Keratinocyte (primary cell): ENCODE measurements around the gene TMEM54. TPM values are rescaled to one million over a fixed set of nuclear protein-coding genes. Genes with fewer than 3 reads are reported as not detected.

Experiments
- DNase-seq: peaks from one replicate; pipeline ENCODE4 v3.0.0-alpha.2; 2011; ENCODE audit warnings: low read depth, missing footprints, low spot score
- FAIRE-seq: peaks from 2 replicates; lab custom pipeline; 2011; peaks lifted over from hg19 to GRCh38; lab: Jason Lieb, UNC
- H2AFZ ChIP-seq: 2 replicates; pipeline ENCODE4 v1.6.0; 2012; ENCODE audit warnings: low read length, control low read depth, inconsistent platforms; ENCODE audit not compliant: control insufficient read depth
- H3K27ac ChIP-seq: 2 replicates; pipeline ENCODE4 v1.5.1; 2011; ENCODE audit warnings: low read length; ENCODE audit not compliant: control insufficient read depth, insufficient read depth
- H3K27me3 ChIP-seq: 3 replicates; pipeline ENCODE4 v1.6.0; 2011; ENCODE audit warnings: low read length; ENCODE audit not compliant: control insufficient read depth, insufficient read depth; ENCODE audit errors: extremely low read depth
- H3K36me3 ChIP-seq, 2 experiments: 2 replicates in 1 of 2; 3 replicates in 1 of 2; pipeline ENCODE4 v1.5.1; 2011; ENCODE audit warnings: low read length in 2 of 2, mild to moderate bottlenecking in 1 of 2; ENCODE audit not compliant: control insufficient read depth in 2 of 2, insufficient read depth in 2 of 2; ENCODE audit errors: extremely low read depth in 1 of 2
- H3K4me1 ChIP-seq: 3 replicates; pipeline ENCODE4 v1.5.1; 2011; ENCODE audit warnings: low read length; ENCODE audit not compliant: control insufficient read depth, insufficient read depth; ENCODE audit errors: extremely low read depth
- H3K4me2 ChIP-seq: 3 replicates; pipeline ENCODE4 v1.6.0; 2011; ENCODE audit warnings: low read depth, low read length; ENCODE audit not compliant: control insufficient read depth, insufficient read depth; ENCODE audit errors: extremely low read depth
- H3K4me3 ChIP-seq, 3 experiments: fragments of 200-600 bp in 1 of 3; sonication (generic) in 1 of 3; 2 replicates in 2 of 3; 3 replicates in 1 of 3; pipeline ENCODE4 v1.5.1; 2011 to 2016; ENCODE audit warnings: low read length in 3 of 3, mild to moderate bottlenecking in 3 of 3, control low read depth in 2 of 3, inconsistent platforms in 1 of 3, low read depth in 1 of 3, mixed read lengths in 1 of 3, mixed run types in 1 of 3, moderate library complexity in 1 of 3; ENCODE audit not compliant: control insufficient read depth in 2 of 3, insufficient read depth in 2 of 3; ENCODE audit errors: extremely low read depth in 1 of 3
- H3K79me2 ChIP-seq: 2 replicates; pipeline ENCODE4 v1.6.0; 2012; ENCODE audit warnings: low read length; ENCODE audit not compliant: control insufficient read depth, insufficient read depth
- H3K9ac ChIP-seq: 3 replicates; pipeline ENCODE4 v1.6.0; 2011; ENCODE audit warnings: low read length; ENCODE audit not compliant: control insufficient read depth, insufficient read depth; ENCODE audit errors: extremely low read depth
- H3K9me1 ChIP-seq: 3 replicates; pipeline ENCODE4 v1.6.0; 2011; ENCODE audit warnings: low read length; ENCODE audit not compliant: control insufficient read depth, insufficient read depth; ENCODE audit errors: extremely low read depth
- H3K9me3 ChIP-seq: 2 replicates; pipeline ENCODE4 v1.5.1; 2012; ENCODE audit warnings: low read depth, low read length; ENCODE audit not compliant: control insufficient read depth
- H4K20me1 ChIP-seq: 3 replicates; pipeline ENCODE4 v1.6.0; 2011; ENCODE audit warnings: low read length; ENCODE audit not compliant: control insufficient read depth, insufficient read depth; ENCODE audit errors: extremely low read depth
- EZH2 ChIP-seq: IDR thresholded peaks from one replicate; pipeline ENCODE4 v1.6.1; 2012; ENCODE audit warnings: inconsistent platforms, mild to moderate bottlenecking, low read length, moderate library complexity
- dilution Hi-C: fragments of 300-500 bp; cut with MboI; formaldehyde crosslinking; loops from one replicate; pipeline ENCODE4 v1.7.0; 2020; ENCODE audit warnings: low sequenced_read_pairs; ENCODE audit not compliant: extremely low pct_ligation_motif_present
- polyA plus RNA-seq, 5 experiments: library from polyadenylated mRNA; depleted of rRNA in 3 of 5; stranded (reverse) in 3 of 5; stranded (forward) in 1 of 5; unstranded in 1 of 5; fragments of >200 nt; gene quantifications; 1 replicate in 1 of 5; 2 replicates in 3 of 5; 3 replicates in 1 of 5; pipeline versions ENCODE4 v1.2.1 to v1.2.3, GENCODE V29; 2011 to 2012; ENCODE audit warnings: missing spikeins in 2 of 5, low read depth in 1 of 5, low replicate concordance in 1 of 5
- TF ChIP-seq, protein P1 (sequence below), 3 experiments: IDR thresholded peaks in 1 of 3; conservative IDR thresholded peaks in 1 of 3; optimal IDR thresholded peaks in 1 of 3; 2 replicates in 2 of 3; 3 replicates in 1 of 3; pipeline versions ENCODE3 to v1.5.1; 2011; ENCODE audit warnings: low read length in 3 of 3, mild to moderate bottlenecking in 3 of 3, moderate library complexity in 2 of 3, control low read depth in 1 of 3, inconsistent platforms in 1 of 3; ENCODE audit not compliant: insufficient read depth in 2 of 3; ENCODE audit errors: extremely low read depth in 1 of 3

The TMEM54 gene
- polyA plus RNA-seq, 1 donor (not counting 4 experiments of a cell fraction or from before 2014, with no cell fraction given), result 59.4 TPM

- Histone ChIP-seq H3K27ac (no peak overlapping the region), H4K20me1 (no peaks in the 10 kb centered on the region), H3K4me2 (no peak overlapping the region), H3K36me3 (no peaks in the 10 kb centered on the region), H3K4me1 (peaks cover 3% of the 10 kb centered on the region), H3K9ac (no peak overlapping the region), H3K4me3 (no peak overlapping the region), H3K9me3 (no peaks in the 10 kb centered on the region), H3K27me3 (no peaks in the 10 kb centered on the region), H2AFZ (no peak overlapping the region), H3K9me1 (peaks cover 2% of the 10 kb centered on the region), H3K79me2 (peaks cover 7% of the 10 kb centered on the region)
- dilution Hi-C loops, result no loop called here
- no peak for TF ChIP-seq EZH2
- TF ChIP-seq, protein P1, sequence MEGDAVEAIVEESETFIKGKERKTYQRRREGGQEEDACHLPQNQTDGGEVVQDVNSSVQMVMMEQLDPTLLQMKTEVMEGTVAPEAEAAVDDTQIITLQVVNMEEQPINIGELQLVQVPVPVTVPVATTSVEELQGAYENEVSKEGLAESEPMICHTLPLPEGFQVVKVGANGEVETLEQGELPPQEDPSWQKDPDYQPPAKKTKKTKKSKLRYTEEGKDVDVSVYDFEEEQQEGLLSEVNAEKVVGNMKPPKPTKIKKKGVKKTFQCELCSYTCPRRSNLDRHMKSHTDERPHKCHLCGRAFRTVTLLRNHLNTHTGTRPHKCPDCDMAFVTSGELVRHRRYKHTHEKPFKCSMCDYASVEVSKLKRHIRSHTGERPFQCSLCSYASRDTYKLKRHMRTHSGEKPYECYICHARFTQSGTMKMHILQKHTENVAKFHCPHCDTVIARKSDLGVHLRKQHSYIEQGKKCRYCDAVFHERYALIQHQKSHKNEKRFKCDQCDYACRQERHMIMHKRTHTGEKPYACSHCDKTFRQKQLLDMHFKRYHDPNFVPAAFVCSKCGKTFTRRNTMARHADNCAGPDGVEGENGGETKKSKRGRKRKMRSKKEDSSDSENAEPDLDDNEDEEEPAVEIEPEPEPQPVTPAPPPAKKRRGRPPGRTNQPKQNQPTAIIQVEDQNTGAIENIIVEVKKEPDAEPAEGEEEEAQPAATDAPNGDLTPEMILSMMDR (optimal IDR thresholded peaks at IDR 0.05 in 1 of 3, IDR thresholded peaks at IDR 0.05 in 1 of 3, conservative IDR thresholded peaks at IDR 0.05 in 1 of 3; ENCODE audit: extremely low read depth in 1 of 3, insufficient read depth in 2 of 3, low read length in 3 of 3), result no peak
- DNase-seq (no peak), FAIRE-seq (no peak)
Observed at GRCh38 chr1:32904797-32905196, 3.6 kb upstream of the TMEM54 start.

DNA sequence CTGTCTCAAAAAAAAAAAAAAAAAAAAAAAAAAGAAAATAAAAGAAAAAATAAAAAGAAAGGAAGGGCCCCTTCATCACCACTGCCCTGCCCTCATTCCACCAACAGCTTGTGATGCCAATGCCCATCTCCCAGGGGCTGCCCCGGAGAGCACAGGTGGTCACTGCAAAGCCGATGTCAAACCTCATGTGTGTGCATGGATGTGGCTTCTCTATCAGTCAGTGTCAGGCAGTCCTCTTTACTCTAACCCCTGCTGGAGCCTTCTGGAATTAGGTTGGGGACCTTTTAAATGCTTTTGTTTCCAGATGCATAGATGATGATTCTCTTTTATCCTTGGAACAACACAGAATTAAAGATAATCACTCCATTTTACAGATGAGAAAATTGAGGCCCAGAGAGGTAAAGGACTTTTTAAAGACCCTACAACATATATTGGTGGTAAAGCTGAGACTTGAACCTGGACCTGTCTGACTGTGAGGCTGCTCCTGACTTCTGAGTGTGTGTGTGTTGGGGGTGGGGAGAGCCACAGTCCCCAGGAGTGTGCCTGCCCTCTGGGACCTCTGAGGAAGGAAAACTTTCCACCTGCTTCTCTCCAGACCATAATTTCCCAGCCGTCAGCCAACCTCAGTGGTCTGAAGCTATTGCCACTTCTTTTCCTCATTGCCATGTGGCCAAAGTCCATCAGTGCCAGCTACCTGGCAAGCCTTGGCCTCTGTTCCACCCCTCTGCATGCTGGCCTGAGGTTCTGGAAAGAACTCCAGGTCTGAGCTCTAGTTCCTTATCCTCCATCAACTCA, 3.0 kb upstream of the TMEM54 start:
- FAIRE-seq, result no peak
- dilution Hi-C loops, result no loop called here

More for the DNA sequence above, 3.0 kb upstream of the TMEM54 start:
- H3K9ac ChIP-seq, result no peak overlapping the region
- no peaks in the 10 kb centered on the region for H3K36me3 ChIP-seq
- H4K20me1 ChIP-seq, result no peaks in the 10 kb centered on the region
- no peak overlapping the region for H3K27ac ChIP-seq
- peaks cover 3% of the 10 kb centered on the region for H3K4me1 ChIP-seq
- peaks cover 2% of the 10 kb centered on the region for H3K9me1 ChIP-seq
- DNase-seq, result no peak
- H3K79me2 ChIP-seq, result peaks cover 9% of the 10 kb centered on the region
- TF ChIP-seq EZH2, result no peak
- TF ChIP-seq, protein P1 (optimal IDR thresholded peaks at IDR 0.05 in 1 of 3, IDR thresholded peaks at IDR 0.05 in 1 of 3, conservative IDR thresholded peaks at IDR 0.05 in 1 of 3; ENCODE audit: extremely low read depth in 1 of 3, insufficient read depth in 2 of 3, low read length in 3 of 3), result no peak
- H2AFZ ChIP-seq, result no peak overlapping the region
- H3K9me3 ChIP-seq, result no peaks in the 10 kb centered on the region
- no peak overlapping the region for H3K4me2 ChIP-seq
- H3K4me3 ChIP-seq, result no peak overlapping the region
- H3K27me3 ChIP-seq, result no peaks in the 10 kb centered on the region
